Measurements from ENCODE around the gene GLRA2.
"Not testable (repeated sequence)": the region's sequence is repeated elsewhere in the genome, so short reads cannot be mapped to it uniquely, and the experiment has no call there.

GLRA2 gene

DNA sequence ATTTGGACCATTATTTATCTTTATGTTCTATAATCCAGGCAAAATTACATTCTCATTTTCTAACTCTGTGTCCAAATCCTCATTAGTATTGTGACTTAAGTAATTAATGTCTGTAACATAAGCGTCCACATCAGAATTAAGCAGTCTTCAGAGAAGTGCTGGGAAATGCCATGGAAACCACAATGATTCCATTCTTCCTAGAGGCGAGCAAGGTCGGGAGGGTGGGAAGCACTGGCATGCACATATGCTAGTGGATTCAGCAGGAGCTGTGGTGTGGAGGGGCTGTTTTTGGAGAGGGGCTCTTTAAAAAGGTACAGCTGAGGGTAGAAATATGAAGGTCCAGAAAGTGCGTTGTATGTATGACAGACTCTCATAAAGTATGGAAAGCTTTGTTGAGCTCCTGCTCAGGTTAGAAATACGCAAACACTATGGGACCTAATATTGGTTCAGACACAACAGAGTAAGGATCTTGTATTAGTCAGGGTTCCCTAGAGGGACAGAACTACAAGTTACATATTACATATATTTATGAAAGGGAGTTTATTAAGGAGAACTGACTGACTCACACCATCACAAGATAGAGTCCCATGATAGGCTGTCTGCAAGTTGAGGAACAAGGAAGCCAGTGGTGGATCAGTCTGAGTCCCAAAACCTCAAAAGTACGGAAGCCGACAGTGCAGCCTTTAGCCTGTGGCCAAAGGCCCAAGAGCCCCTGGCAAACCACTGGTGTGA lies 61.5 kb downstream of the GLRA2 start:
- in situ Hi-C loops (cut with MboI; ENCODE audit: low sequenced_read_pairs) = no loop called here

DNA sequence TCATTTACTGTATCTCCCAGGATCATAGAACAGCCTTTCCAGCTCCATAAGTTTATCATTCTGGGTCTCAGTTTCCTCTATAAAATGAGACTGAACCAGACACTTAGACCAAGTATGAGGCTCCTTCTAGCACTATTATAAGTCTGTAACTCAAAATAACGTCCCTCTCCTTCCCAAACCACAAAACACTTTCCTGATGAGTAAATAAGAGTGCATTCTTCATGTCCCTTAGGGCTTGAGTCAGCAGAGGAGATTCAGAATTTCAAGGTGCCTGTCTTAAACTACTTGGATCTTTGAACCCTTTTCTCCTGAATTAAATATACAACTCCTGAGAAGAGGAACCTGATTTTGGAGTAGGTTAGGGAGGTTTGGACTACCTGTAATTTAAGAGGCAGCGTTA lies 62.6 kb downstream of the GLRA2 start:
- in situ Hi-C loops (cut with MboI; ENCODE audit: low sequenced_read_pairs) = no loop called here

GRCh38 chrX:14594521-14594920 lies 65.2 kb downstream of the GLRA2 start:
- in situ Hi-C loops (cut with MboI; ENCODE audit: low sequenced_read_pairs) = no loop called here

DNA sequence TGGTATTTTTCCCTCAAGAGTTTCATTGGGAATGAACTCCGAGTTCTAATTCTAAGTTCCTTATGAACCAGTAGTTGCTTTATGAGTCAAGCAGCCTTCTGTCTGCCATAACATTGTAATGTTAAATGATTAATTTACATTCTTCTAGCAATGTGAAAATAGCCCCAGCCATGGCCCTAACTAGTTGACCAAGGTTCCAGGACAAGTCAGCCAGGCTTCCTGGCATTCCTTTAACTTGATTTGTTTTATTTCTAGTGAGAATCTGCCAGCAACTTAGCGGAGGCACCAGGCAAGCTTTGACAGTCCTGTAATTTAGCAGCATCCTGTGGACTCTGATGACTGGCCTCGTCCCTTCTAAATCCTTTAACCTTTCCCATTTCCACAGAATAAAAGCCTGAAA lies 69.0 kb downstream of the GLRA2 start:
- in situ Hi-C loops (cut with MboI; ENCODE audit: low sequenced_read_pairs) = no loop called here

DNA sequence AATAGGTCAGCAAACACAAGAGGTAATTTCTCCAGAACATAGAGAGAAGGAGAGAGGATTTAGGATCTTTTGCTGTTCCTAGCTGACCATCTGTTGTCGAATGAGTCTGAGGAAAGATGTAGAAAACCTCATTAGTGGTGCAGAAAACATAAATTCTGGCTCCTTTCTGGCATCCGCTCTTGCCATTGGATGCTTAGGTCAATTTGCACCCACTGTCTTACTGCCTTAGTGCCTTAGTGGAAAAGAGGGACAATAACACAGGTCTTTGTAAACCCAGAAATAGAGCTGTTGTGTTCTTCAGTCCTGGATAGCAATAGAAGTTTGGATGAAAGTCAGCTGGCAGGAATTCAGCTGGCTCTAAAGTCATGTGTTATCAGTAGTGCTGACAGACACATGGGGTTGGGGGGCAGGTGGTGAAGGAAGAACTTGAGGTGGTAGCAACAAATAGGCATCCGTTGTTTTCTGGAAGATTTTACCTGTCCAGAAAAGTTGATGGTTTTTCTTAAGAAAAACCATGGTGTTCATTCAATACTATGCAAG lies 78.2 kb downstream of the GLRA2 start:
- in situ Hi-C loops (cut with MboI; ENCODE audit: low sequenced_read_pairs) = no loop called here

- in situ Hi-C loops (cut with MboI; ENCODE audit: low sequenced_read_pairs) = not testable (repeated sequence)
Observed at GRCh38 chrX:14612450-14612849, 83.1 kb downstream of the GLRA2 start.

- in situ Hi-C loops (cut with MboI; ENCODE audit: low sequenced_read_pairs) = no loop called here
Observed at GRCh38 chrX:14616301-14616700, 87.0 kb downstream of the GLRA2 start.

DNA sequence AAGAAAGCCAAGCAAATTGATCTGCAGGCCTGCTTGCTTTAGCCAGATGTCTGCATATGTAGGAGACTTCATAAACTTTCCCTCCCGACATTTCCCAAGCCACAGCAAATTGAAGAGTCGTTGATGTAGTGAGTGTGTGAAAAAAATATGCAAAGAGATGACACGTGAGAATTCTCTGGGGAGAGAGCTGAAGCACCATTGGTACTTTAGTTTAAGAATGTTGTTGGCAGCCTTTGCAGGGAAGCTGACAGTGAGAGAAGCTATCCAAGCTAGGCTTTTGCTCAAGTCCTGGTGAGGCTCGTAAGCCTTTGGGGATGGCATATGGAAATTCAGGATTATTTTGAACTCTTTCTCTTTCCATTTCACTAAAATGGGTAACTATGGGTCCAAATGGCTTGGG lies 87.5 kb downstream of the GLRA2 start:
- in situ Hi-C loops (cut with MboI; ENCODE audit: low sequenced_read_pairs) = no loop called here

DNA sequence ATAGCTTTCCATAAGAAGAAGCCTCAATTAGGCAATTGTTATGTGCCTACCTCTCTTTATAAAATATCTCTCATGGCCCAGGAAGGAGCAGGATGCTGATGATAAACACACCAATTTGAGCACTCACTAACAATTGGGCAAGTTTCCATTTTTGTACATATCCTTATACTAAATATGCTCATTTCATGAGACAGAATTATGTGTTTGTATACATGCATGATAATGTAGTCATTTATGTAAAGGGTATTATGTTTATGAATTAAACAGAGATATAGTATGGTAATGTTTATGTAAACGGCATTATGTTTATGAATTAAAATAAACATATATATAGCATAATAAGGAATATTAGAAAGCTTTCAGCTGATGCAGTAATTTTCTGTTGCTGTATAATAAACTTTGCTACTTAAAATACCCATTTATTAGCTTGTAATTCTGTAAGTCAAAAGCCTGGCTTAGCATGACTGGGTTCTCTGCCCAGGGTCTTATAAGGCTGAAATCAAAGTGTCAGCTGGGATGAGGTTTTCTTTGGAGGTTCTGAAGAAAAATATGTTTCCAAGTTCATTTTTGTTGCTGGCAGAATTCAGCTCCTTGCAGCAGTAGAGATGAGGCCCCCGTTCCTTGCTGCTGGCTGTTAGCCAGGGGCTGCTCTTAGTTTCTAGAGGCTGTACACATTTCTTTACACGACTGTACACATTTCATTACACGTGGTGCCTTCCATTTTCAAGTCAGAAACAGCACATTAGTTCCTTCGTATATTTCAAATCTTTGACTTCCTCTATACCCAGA lies 89.0 kb downstream of the GLRA2 start:
- in situ Hi-C loops (cut with MboI; ENCODE audit: low sequenced_read_pairs) = no loop called here

DNA sequence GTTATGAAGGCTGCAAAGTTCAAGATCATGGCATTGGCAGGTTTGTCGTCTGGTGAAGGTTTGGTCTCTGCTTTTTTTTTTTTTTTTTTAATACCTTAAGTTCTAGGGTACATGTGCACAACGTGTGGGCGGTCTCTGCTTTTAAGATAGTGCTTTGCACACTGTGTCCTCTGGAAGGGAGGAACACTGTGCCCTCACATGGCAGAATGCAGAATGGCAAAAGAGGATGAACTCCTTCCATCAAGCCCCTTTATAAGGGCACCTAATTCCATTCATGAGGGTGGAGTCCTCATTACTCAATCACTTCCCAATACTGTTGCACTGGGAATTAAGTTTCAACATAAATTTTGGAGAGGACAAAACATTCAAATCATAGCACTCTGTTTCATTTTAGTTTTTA lies 101.4 kb downstream of the GLRA2 start:
- in situ Hi-C loops (cut with MboI; ENCODE audit: low sequenced_read_pairs) = no loop called here

- in situ Hi-C loops (cut with MboI; ENCODE audit: low sequenced_read_pairs) = no loop called here
Observed at GRCh38 chrX:14641681-14642655, 112.6 kb downstream of the GLRA2 start.

GRCh38 chrX:14660970-14661369 lies 131.6 kb downstream of the GLRA2 start:
- in situ Hi-C loops (cut with MboI; ENCODE audit: low sequenced_read_pairs) = no loop called here

GRCh38 chrX:14670819-14671218 lies 141.5 kb downstream of the GLRA2 start:
- in situ Hi-C loops (cut with MboI; ENCODE audit: low sequenced_read_pairs) = no loop called here

GRCh38 chrX:14672611-14673172 lies 143.4 kb downstream of the GLRA2 start:
- in situ Hi-C loops (cut with MboI; ENCODE audit: low sequenced_read_pairs) = no loop called here

DNA sequence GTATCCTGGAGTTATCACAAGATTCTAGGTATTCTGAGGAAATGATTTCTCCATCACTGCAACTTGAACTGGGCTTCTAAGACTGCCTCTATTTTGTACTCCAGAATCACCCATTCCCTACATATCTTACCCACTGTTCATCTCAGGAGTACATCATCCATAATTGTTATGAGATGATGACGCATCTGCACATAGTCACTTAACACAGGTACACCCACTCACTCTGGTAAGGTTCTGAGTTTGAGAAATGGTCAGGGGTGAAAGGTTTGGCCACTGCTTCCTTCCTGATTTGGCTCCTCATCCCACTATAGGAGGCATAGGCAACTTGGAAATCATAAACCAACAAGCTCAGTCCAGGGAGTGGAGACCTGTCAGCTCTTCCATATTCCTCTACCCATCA lies 143.9 kb downstream of the GLRA2 start:
- in situ Hi-C loops (cut with MboI; ENCODE audit: low sequenced_read_pairs) = no loop called here

DNA sequence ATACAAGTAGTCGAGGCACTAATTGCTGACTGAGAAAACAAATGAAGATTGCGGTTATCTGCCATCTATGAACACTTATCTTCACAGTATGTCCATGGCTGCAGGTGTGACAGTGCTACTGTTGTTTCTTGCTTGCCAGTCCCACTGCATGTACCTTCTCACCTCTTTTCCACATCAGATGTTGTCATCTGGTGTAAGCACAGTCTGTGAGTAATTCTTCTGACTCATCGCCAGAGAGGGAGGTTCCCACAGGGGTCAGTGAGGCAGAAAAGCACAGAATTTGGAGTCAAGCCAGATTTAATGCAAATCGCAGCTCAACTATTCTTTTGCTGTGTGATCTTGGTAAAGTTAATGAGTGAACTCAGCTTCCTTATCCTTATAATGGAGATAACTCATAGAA lies 144.4 kb downstream of the GLRA2 start:
- in situ Hi-C loops (cut with MboI; ENCODE audit: low sequenced_read_pairs) = no loop called here

GRCh38 chrX:14675500-14675899 lies 146.2 kb downstream of the GLRA2 start:
- in situ Hi-C loops (cut with MboI; ENCODE audit: low sequenced_read_pairs) = no loop called here

- in situ Hi-C loops (cut with MboI; ENCODE audit: low sequenced_read_pairs) = no loop called here
Observed at GRCh38 chrX:14676431-14676830, 147.1 kb downstream of the GLRA2 start.

- in situ Hi-C loops (cut with MboI; ENCODE audit: low sequenced_read_pairs) = not testable (repeated sequence)
Observed at GRCh38 chrX:14688331-14688730, 159.0 kb downstream of the GLRA2 start.

- in situ Hi-C loops (cut with MboI; ENCODE audit: low sequenced_read_pairs) = no loop called here
Observed at GRCh38 chrX:14690553-14690952, 161.2 kb downstream of the GLRA2 start.

DNA sequence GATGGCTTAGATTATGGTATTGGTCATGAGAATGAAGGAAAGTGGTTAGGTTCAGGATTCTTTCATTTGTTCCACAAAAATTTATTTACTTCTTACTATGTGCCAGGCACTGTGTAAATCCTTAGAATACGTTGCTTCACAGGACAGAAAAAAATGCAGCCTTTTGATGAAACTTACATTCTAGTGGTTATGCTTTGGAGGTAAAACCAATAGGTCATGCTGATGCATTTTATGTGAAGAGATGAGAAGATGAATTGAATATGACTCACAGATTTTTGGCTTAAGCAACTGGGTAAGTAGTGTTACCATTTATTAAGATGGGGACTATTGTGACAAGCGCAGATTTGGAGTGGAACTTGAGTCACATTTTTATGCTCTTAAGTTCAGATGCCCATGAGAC lies 165.3 kb downstream of the GLRA2 start:
- in situ Hi-C loops (cut with MboI; ENCODE audit: low sequenced_read_pairs) = no loop called here

Measured in HL-60/S4 (cell line).